PC-9 (cell line): ENCODE measurements around the gene SH3PXD2A. TPM values are rescaled to one million over a fixed set of nuclear protein-coding genes. Genes with fewer than 3 reads are reported as not detected.

Experiments
- BruUV-seq: library from RNA; stranded (reverse); fragments of 400-500 nt; replicated peaks from 2 replicates; lab custom pipeline; 2021; lab: Mats Ljungman, UMichigan
- CTCF ChIA-PET: fragments of 300-600 bp; sonication (Branson Sonifier 250); formaldehyde crosslinking; loops from one replicate; lab custom pipeline; 2022; ENCODE audit warnings: antibody characterized with exemption; lab: Charles Lee
- POLR2A ChIA-PET: fragments of 300-600 bp; sonication (Branson Sonifier 250); formaldehyde crosslinking; loops from one replicate; lab custom pipeline; 2022; ENCODE audit warnings: antibody characterized with exemption; ENCODE audit not compliant: unreplicated experiment; lab: Charles Lee
- DNase-seq, 2 experiments: peaks; one replicate each; pipeline versions ENCODE4 v3.0.0 to v3.0.0-alpha.2; 2015 to 2022; ENCODE audit warnings: mixed read lengths in 1 of 2
- H2AFZ ChIP-seq: fragments of 200-600 bp; sonication (generic); 2 replicates; pipeline ENCODE4 v1.8.1; 2017; ENCODE audit warnings: antibody characterized with exemption
- H3F3A ChIP-seq: fragments of 200-600 bp; sonication (generic); 2 replicates; pipeline ENCODE4 v1.8.1; 2017; ENCODE audit warnings: antibody characterized with exemption, mild to moderate bottlenecking, low read depth; ENCODE audit not compliant: insufficient read depth
- H3K27ac ChIP-seq: fragments of 200-600 bp; sonication (generic); 2 replicates; pipeline ENCODE4 v1.6.1; 2016; ENCODE audit warnings: mixed run types
- H3K27me3 ChIP-seq: fragments of 200-600 bp; sonication (generic); 2 replicates; pipeline ENCODE4 v1.6.1; 2016; ENCODE audit warnings: low read depth, mixed run types; ENCODE audit not compliant: insufficient read depth
- H3K36me3 ChIP-seq: fragments of 200-600 bp; sonication (generic); 2 replicates; pipeline ENCODE4 v1.6.1; 2016; ENCODE audit warnings: low read depth, mixed run types
- H3K4me1 ChIP-seq: fragments of 200-600 bp; sonication (generic); replicated peaks from 2 replicates; pipeline ENCODE4 v1.6.1; 2016; ENCODE audit warnings: mixed run types; ENCODE audit not compliant: insufficient read depth
- H3K4me2 ChIP-seq: fragments of 200-600 bp; sonication (generic); 2 replicates; pipeline ENCODE4 v1.6.1; 2017; ENCODE audit warnings: mixed run types
- H3K4me3 ChIP-seq: fragments of 200-600 bp; sonication (generic); 2 replicates; pipeline ENCODE4 v1.6.1; 2016; ENCODE audit warnings: mixed run types
- H3K79me2 ChIP-seq: fragments of 200-600 bp; sonication (generic); 2 replicates; pipeline ENCODE4 v1.6.1; 2017; ENCODE audit warnings: low read depth, mixed run types
- H3K9me2 ChIP-seq: fragments of 200-600 bp; sonication (generic); 2 replicates; pipeline ENCODE4 v1.8.1; 2017; ENCODE audit warnings: mild to moderate bottlenecking; ENCODE audit not compliant: insufficient read depth
- H3K9me3 ChIP-seq: fragments of 200-600 bp; sonication (generic); 2 replicates; pipeline ENCODE4 v1.8.1; 2016; ENCODE audit warnings: low read depth; ENCODE audit not compliant: insufficient read depth
- H4K20me1 ChIP-seq: fragments of 200-600 bp; sonication (generic); 2 replicates; pipeline ENCODE4 v1.8.1; 2017; ENCODE audit not compliant: insufficient read depth
- CTCF ChIP-seq: fragments of 200-600 bp; sonication (generic); conservative IDR thresholded peaks from 2 replicates; pipeline ENCODE4 v1.6.1; 2017; ENCODE audit warnings: mixed run types, antibody characterized with exemption, mild to moderate bottlenecking, moderate library complexity
- EZH2 ChIP-seq: fragments of 200-600 bp; sonication (generic); IDR thresholded peaks from 2 replicates; pipeline ENCODE4 v1.8.0; 2017; ENCODE audit warnings: antibody characterized with exemption, low read depth
- intact Hi-C: fragments of 100-400 bp; cut with micrococcal nuclease; formaldehyde crosslinking; loops from one replicate; pipeline ENCODE4 v1.10.0; 2022; ENCODE audit not compliant: unreplicated experiment
- total RNA-seq: library from RNA; stranded (reverse); gene quantifications from 2 replicates; pipeline ENCODE4 v1.2.3, GENCODE V29; 2021

Gene SH3PXD2A
- total RNA-seq, 1 experiment from 2014 or later: 12.5 TPM

DNA sequence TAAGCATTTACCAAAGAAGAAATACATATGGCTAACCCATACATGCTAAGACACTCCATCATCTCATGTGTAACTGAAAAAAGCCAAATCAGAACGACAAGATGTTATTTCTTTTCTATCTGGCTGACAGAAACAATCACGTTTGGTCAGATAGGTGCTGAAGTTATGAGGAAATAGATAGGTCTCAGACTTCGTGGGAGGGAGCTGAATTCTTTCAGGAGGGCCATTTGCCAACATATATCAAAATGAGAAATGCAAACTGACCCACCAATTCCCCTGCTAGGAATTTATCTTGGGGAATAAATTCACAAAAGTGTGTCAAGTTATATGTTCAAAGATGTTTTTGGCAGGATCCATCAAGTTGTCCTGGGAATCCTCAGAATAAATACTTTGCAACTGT is 32.6 kb downstream of the SH3PXD2A start:
- no peaks in the 10 kb centered on the region for H3K36me3 ChIP-seq
- TF ChIP-seq CTCF (no peak), EZH2 (no peak)
- ChIA-PET CTCF (no interaction called here), POLR2A (interaction anchor here (0.5 to 0.6 kb wide), 2 partner anchors 60 to 69 kb away, joined by 3 to 6 read pairs; no protein-coding TSS in a partner anchor)
- no peak overlapping the region for H3K4me2 ChIP-seq
- no peaks in the 10 kb centered on the region for H3K9me2 ChIP-seq
- intact Hi-C loops: no loop called here
- H3K4me3 ChIP-seq: no peak overlapping the region
- no peaks in the 10 kb centered on the region for H3K9me3 ChIP-seq
- no peaks in the 10 kb centered on the region for H3K27me3 ChIP-seq
- H3F3A ChIP-seq: peaks cover 4% of the 10 kb centered on the region; the same call in 1 of the 2 replicates
- BruUV-seq: no TSS peak
- no peak overlapping the region for H2AFZ ChIP-seq
- peaks cover 4% of the 10 kb centered on the region for H3K4me1 ChIP-seq
- no peak overlapping the region for H3K27ac ChIP-seq
- no peak for DNase-seq
- no peaks in the 10 kb centered on the region for H3K79me2 ChIP-seq
- no peaks in the 10 kb centered on the region for H4K20me1 ChIP-seq

DNA sequence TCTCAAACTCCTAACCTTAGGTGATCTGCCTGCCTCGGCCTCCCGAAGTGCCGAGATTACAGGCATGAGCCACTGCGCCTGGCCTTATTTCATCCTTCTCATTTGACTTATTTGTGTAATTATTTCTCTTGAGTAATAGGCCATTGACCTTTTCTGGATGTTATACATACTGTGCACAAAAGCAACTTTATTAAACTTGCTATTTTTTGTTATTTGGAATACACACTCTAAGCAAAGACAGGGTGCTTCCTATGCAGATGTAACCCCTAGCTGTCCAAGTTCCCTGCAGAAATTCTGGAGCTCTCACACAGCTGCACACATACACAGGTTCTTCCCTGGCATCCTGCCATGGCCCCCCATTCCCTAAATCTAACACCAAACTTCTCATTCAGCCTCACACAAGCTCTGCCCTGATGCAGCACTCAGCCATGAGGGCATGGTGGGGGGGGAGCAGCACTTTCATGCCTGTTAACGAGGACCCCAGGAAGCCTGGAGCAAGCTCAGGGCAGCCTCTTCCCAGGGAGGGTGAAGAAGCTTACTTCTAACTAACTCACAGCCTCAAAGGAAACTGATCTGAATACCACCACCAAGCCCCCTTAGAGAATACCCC is 33.2 kb downstream of the SH3PXD2A start:
- Histone ChIP-seq H3K36me3 (no peaks in the 10 kb centered on the region), H3K4me1 (no peaks in the 10 kb centered on the region), H3K9me2 (no peaks in the 10 kb centered on the region), H3K4me2 (no peak overlapping the region), H3F3A (no peaks in the 10 kb centered on the region), H3K27ac (no peak overlapping the region), H3K27me3 (no peaks in the 10 kb centered on the region), H3K79me2 (no peaks in the 10 kb centered on the region), H4K20me1 (no peaks in the 10 kb centered on the region), H3K4me3 (no peak overlapping the region), H2AFZ (no peak overlapping the region), H3K9me3 (no peaks in the 10 kb centered on the region)
- no peak for TF ChIP-seq EZH2
- no peak for TF ChIP-seq CTCF
- ChIA-PET POLR2A (interaction anchor here (0.6 kb wide), 1 partner anchor 69 kb away, joined by 3 read pairs; no protein-coding TSS in a partner anchor), CTCF (no interaction called here)
- no TSS peak for BruUV-seq
- intact Hi-C loops: no loop called here
- no peak for DNase-seq

DNA sequence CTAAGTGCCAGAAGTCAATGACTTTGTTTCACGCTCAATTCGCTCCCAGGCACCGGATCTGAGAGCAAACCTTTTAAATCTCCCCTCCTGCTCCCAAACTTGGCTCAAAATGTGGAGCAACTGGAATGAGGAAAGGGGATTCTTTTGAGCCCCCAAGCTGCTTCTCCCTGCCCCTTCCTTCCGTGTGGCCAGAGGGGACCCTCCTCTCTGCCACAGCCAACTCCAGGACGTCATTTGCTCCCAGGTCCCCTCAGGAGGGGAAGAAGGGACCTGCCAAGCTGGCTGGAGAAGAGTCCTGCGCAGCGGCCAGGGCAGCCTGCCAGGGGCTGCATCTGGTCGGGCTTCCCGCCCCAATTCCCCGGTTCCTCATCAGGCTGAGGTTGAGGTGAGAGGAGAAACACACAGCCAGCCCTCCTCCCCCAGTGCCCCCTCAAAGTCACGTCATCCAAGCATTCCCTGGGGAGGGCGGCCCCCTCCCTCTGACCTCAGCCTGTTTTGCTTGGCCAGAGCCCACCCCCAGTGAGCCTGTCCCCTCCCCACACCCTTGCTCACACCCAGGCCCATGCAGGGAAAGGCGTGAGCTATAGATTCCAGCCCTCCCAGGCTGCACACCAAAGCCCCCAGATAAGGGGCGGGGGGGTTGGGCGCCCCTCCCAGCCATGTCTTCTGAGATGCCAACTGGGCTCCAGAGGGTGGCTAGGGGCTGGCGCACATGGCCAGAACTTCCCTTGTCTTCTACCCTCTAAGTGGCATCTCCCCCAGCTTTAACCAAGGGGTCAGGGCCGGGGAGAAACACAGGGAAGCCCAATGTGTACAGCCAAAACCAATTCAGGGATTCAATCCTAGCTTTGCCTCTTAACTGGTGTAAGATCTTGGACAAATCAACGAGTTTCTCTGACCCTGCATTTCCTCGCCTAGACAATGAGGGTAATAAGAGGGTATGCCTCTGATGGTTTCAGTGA is 35.0 kb downstream of the SH3PXD2A start:
- POLR2A ChIA-PET: no interaction called here
- intact Hi-C loops: no loop called here
- H3K79me2 ChIP-seq: no peaks in the 10 kb centered on the region

More for the DNA sequence above, 35.0 kb downstream of the SH3PXD2A start:
- Histone ChIP-seq H3K9me2 (no peaks in the 10 kb centered on the region), H2AFZ (no peak overlapping the region), H3K4me2 (no peak overlapping the region), H3K4me3 (no peak overlapping the region), H3K27me3 (no peaks in the 10 kb centered on the region), H3K27ac (no peak overlapping the region), H4K20me1 (no peaks in the 10 kb centered on the region), H3F3A (no peaks in the 10 kb centered on the region), H3K4me1 (peaks cover 7% of the 10 kb centered on the region; the same call in 1 of the 2 replicates), H3K36me3 (no peaks in the 10 kb centered on the region), H3K9me3 (no peaks in the 10 kb centered on the region)
- no peak for DNase-seq
- no TSS peak for BruUV-seq
- TF ChIP-seq CTCF (no peak), EZH2 (no peak)
- CTCF ChIA-PET: no interaction called here
